ENCODE results near the gene SSPN. TPM values are rescaled to one million over a fixed set of nuclear protein-coding genes. Genes with fewer than 3 reads are reported as not detected.
A peak's percentile ranks its signal among the peaks of the same experiment; 100 is the strongest.

The SSPN gene
- total and polyA plus RNA-seq, 9 of the 15 experiments (the other 6 are each of a cell fraction or from before 2014, with no cell fraction given), result 0.40 TPM; not detected in 8

DNA sequence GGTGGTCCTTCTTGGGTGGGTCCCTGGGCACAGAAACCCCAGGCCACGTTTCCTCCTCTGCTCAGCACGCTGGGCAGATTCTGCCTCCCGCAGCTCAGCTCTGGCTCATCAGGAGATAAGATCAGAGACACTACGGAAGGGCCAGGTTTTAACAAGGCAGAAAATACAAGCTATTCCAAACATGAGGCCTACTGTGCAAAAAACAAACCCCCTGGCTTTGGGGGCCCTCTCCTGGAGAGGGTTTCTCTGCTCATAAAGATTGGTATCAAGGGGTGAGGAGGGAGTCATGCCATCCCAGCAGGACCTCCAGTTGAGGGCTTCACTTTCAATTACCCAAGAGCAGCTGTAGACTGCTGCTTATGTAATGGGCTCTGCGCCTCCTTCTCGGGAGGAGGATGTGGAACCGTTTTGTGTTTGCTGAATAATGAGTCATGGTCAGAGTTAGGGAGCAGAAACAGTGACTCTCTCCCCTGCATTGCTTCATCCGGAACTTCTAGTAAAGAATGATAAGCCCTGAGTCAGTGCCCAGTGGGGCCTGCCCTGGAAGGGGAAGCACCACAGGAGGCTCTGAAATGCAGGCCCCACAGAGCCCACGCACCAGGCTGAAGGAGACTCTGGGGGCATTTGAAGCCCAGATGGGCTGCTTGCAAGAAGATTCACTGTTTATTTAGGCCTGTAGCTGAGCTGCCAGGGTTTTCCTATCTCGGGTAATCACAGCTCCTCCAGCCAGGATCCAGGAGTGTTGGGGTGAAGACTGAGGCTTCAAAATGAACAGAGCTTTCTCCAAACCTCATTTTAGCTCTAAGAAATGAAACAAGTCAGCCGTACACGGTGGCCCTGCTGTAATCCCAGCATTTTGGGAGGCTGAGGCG lies 79.3 kb downstream of the SSPN start (continued):
- TF ChIP-seq ZNF444 (CRISPR knock-in tag; IDR thresholded peaks at IDR 0.05) (no peak; the same call in none of the 2 replicates), CREM (IDR thresholded peaks at IDR 0.05; ENCODE audit: low read depth) (peak; percentile 74), HMG20B (CRISPR knock-in tag; IDR thresholded peaks at IDR 0.05) (no peak), MEF2A (IDR thresholded peaks at IDR 0.05; ENCODE audit: control insufficient read depth, low read depth, low read length) (peak; percentile 39), RAD21 (CRISPR knock-in tag; conservative IDR thresholded peaks at IDR 0.05 in 1 of 2, IDR thresholded peaks at IDR 0.05 in 1 of 2) (peak; percentile 59), KAT7 (CRISPR knock-in tag; IDR thresholded peaks at IDR 0.05; ENCODE audit: borderline replicate concordance) (no peak), BACH1 (tag; IDR thresholded peaks at IDR 0.05) (peak; percentile 94), ZSCAN29 (IDR thresholded peaks at IDR 0.05) (peak; percentile 59), ZNF695 (CRISPR knock-in tag; IDR thresholded peaks at IDR 0.05) (0 out of 2 replicates have a peak, but pooled peaks have one; percentile 27), LEF1 (IDR thresholded peaks at IDR 0.05) (peak; percentile 52; the same call in 1 of the 2 replicates), ZNF384 (IDR thresholded peaks at IDR 0.05; ENCODE audit: low read depth, low read length) (no peak), TAL1 (IDR thresholded peaks at IDR 0.05) (peak; percentile 49), ZFP30 (CRISPR knock-in tag; IDR thresholded peaks at IDR 0.05; ENCODE audit: borderline replicate concordance) (no peak), CCNT2 (IDR thresholded peaks at IDR 0.05; ENCODE audit: borderline replicate concordance, extremely low read depth, insufficient read length, low read depth, low read length) (peak; percentile 50)
- TF ChIP-seq, protein P1, sequence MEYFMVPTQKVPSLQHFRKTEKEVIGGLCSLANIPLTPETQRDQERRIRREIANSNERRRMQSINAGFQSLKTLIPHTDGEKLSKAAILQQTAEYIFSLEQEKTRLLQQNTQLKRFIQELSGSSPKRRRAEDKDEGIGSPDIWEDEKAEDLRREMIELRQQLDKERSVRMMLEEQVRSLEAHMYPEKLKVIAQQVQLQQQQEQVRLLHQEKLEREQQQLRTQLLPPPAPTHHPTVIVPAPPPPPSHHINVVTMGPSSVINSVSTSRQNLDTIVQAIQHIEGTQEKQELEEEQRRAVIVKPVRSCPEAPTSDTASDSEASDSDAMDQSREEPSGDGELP (CRISPR knock-in tag; IDR thresholded peaks at IDR 0.05; ENCODE audit: borderline replicate concordance), result peak; percentile 91
- TF ChIP-seq, protein P2, sequence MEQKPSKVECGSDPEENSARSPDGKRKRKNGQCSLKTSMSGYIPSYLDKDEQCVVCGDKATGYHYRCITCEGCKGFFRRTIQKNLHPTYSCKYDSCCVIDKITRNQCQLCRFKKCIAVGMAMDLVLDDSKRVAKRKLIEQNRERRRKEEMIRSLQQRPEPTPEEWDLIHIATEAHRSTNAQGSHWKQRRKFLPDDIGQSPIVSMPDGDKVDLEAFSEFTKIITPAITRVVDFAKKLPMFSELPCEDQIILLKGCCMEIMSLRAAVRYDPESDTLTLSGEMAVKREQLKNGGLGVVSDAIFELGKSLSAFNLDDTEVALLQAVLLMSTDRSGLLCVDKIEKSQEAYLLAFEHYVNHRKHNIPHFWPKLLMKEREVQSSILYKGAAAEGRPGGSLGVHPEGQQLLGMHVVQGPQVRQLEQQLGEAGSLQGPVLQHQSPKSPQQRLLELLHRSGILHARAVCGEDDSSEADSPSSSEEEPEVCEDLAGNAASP (IDR thresholded peaks at IDR 0.05), result no peak
- TF ChIP-seq, protein P3, sequence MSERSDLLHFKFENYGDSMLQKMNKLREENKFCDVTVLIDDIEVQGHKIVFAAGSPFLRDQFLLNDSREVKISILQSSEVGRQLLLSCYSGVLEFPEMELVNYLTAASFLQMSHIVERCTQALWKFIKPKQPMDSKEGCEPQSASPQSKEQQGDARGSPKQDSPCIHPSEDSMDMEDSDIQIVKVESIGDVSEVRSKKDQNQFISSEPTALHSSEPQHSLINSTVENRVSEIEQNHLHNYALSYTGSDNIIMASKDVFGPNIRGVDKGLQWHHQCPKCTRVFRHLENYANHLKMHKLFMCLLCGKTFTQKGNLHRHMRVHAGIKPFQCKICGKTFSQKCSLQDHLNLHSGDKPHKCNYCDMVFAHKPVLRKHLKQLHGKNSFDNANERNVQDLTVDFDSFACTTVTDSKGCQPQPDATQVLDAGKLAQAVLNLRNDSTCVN (CRISPR knock-in tag; IDR thresholded peaks at IDR 0.05), result no peak
- TF ChIP-seq, protein P4, sequence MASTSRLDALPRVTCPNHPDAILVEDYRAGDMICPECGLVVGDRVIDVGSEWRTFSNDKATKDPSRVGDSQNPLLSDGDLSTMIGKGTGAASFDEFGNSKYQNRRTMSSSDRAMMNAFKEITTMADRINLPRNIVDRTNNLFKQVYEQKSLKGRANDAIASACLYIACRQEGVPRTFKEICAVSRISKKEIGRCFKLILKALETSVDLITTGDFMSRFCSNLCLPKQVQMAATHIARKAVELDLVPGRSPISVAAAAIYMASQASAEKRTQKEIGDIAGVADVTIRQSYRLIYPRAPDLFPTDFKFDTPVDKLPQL (IDR thresholded peaks at IDR 0.05; ENCODE audit: extremely low read depth, insufficient read length), result no peak
- TF ChIP-seq, protein P5, sequence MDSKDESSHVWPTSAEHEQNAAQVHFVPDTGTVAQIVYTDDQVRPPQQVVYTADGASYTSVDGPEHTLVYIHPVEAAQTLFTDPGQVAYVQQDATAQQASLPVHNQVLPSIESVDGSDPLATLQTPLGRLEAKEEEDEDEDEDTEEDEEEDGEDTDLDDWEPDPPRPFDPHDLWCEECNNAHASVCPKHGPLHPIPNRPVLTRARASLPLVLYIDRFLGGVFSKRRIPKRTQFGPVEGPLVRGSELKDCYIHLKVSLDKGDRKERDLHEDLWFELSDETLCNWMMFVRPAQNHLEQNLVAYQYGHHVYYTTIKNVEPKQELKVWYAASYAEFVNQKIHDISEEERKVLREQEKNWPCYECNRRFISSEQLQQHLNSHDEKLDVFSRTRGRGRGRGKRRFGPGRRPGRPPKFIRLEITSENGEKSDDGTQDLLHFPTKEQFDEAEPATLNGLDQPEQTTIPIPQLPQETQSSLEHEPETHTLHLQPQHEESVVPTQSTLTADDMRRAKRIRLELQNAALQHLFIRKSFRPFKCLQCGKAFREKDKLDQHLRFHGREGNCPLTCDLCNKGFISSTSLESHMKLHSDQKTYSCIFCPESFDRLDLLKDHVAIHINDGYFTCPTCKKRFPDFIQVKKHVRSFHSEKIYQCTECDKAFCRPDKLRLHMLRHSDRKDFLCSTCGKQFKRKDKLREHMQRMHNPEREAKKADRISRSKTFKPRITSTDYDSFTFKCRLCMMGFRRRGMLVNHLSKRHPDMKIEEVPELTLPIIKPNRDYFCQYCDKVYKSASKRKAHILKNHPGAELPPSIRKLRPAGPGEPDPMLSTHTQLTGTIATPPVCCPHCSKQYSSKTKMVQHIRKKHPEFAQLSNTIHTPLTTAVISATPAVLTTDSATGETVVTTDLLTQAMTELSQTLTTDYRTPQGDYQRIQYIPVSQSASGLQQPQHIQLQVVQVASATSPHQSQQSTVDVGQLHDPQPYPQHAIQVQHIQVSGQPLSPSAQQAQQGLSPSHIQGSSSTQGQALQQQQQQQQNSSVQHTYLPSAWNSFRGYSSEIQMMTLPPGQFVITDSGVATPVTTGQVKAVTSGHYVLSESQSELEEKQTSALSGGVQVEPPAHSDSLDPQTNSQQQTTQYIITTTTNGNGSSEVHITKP (IDR thresholded peaks at IDR 0.05; ENCODE audit: partially characterized antibody), result no peak

All from K562 (cell line).